ENCODE measurements around the gene OR51A2. TPM values are rescaled to one million over a fixed set of nuclear protein-coding genes. Genes with fewer than 3 reads are reported as not detected.

The OR51A2 gene
- total and polyA plus RNA-seq, 2 experiments from 2014 or later, result not detected

GRCh38 chr11:4983841-4984240 is 28.3 kb upstream of the OR51A2 start:
- no peaks in the 10 kb centered on the region for H3K9me3 Mint-ChIP-seq
- no peaks in the 10 kb centered on the region for H3K36me3 Mint-ChIP-seq (ENCODE audit: low read depth)
- Histone ChIP-seq H3K79me2 (replicated peaks; ENCODE audit: insufficient read depth) (no peaks in the 10 kb centered on the region), H3K36me3 (ENCODE audit: insufficient read depth) (no peaks in the 10 kb centered on the region), H3K4me1 (ENCODE audit: insufficient read depth) (no peaks in the 10 kb centered on the region), H3K9me2 (ENCODE audit: insufficient read depth) (no peaks in the 10 kb centered on the region), H3K4me3 (no peak overlapping the region), H3K27ac (ENCODE audit: low read depth) (no peak overlapping the region), H3F3A (replicated peaks; ENCODE audit: low read depth) (no peaks in the 10 kb centered on the region), H4K20me1 (replicated peaks; ENCODE audit: insufficient read depth) (no peaks in the 10 kb centered on the region), H3K27me3 (ENCODE audit: insufficient read depth) (no peaks in the 10 kb centered on the region), H2AFZ (no peak overlapping the region), H3K4me2 (no peak overlapping the region)
- H3K27me3 Mint-ChIP-seq (ENCODE audit: insufficient read depth, low read depth, poor library complexity), result peaks cover 4% of the 10 kb centered on the region
- no peaks in the 10 kb centered on the region for H3K4me1 Mint-ChIP-seq
- no peak for DNase-seq (ENCODE audit: low spot score)
- no peak overlapping the region for H3K27ac Mint-ChIP-seq
- no peak; the same call in 2 of the 3 replicates for ATAC-seq
- no peak for TF ChIP-seq POLR2AphosphoS5 (IDR thresholded peaks at IDR 0.05; ENCODE audit: low read depth)
- TF ChIP-seq EZH2 (IDR thresholded peaks at IDR 0.05; ENCODE audit: low read depth, unreplicated experiment), result no peak
- TF ChIP-seq, protein P1, sequence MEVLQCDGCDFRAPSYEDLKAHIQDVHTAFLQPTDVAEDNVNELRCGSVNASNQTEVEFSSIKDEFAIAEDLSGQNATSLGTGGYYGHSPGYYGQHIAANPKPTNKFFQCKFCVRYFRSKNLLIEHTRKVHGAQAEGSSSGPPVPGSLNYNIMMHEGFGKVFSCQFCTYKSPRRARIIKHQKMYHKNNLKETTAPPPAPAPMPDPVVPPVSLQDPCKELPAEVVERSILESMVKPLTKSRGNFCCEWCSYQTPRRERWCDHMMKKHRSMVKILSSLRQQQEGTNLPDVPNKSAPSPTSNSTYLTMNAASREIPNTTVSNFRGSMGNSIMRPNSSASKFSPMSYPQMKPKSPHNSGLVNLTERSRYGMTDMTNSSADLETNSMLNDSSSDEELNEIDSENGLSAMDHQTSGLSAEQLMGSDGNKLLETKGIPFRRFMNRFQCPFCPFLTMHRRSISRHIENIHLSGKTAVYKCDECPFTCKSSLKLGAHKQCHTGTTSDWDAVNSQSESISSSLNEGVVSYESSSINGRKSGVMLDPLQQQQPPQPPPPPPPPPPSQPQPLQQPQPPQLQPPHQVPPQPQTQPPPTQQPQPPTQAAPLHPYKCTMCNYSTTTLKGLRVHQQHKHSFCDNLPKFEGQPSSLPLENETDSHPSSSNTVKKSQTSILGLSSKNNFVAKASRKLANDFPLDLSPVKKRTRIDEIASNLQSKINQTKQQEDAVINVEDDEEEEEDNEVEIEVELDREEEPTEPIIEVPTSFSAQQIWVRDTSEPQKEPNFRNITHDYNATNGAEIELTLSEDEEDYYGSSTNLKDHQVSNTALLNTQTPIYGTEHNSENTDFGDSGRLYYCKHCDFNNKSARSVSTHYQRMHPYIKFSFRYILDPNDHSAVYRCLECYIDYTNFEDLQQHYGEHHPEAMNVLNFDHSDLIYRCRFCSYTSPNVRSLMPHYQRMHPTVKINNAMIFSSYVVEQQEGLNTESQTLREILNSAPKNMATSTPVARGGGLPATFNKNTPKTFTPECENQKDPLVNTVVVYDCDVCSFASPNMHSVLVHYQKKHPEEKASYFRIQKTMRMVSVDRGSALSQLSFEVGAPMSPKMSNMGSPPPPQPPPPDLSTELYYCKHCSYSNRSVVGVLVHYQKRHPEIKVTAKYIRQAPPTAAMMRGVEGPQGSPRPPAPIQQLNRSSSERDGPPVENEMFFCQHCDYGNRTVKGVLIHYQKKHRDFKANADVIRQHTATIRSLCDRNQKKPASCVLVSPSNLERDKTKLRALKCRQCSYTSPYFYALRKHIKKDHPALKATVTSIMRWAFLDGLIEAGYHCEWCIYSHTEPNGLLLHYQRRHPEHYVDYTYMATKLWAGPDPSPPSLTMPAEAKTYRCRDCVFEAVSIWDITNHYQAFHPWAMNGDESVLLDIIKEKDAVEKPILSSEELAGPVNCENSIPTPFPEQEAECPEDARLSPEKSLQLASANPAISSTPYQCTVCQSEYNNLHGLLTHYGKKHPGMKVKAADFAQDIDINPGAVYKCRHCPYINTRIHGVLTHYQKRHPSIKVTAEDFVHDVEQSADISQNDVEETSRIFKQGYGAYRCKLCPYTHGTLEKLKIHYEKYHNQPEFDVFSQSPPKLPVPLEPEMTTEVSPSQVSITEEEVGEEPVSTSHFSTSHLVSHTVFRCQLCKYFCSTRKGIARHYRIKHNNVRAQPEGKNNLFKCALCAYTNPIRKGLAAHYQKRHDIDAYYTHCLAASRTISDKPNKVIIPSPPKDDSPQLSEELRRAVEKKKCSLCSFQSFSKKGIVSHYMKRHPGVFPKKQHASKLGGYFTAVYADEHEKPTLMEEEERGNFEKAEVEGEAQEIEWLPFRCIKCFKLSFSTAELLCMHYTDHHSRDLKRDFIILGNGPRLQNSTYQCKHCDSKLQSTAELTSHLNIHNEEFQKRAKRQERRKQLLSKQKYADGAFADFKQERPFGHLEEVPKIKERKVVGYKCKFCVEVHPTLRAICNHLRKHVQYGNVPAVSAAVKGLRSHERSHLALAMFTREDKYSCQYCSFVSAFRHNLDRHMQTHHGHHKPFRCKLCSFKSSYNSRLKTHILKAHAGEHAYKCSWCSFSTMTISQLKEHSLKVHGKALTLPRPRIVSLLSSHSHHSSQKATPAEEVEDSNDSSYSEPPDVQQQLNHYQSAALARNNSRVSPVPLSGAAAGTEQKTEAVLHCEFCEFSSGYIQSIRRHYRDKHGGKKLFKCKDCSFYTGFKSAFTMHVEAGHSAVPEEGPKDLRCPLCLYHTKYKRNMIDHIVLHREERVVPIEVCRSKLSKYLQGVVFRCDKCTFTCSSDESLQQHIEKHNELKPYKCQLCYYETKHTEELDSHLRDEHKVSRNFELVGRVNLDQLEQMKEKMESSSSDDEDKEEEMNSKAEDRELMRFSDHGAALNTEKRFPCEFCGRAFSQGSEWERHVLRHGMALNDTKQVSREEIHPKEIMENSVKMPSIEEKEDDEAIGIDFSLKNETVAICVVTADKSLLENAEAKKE (CRISPR knock-in tag; IDR thresholded peaks at IDR 0.05), result no peak
- no peak for TF ChIP-seq ZNF331 (CRISPR knock-in tag; IDR thresholded peaks at IDR 0.05; ENCODE audit: low read depth)
- TF ChIP-seq CTCF (conservative IDR thresholded peaks at IDR 0.05; ENCODE audit: low read depth in 2 of 2), result no peak
- no peak for TF ChIP-seq REST (IDR thresholded peaks at IDR 0.05; ENCODE audit: unreplicated experiment)
- TF ChIP-seq NANOG (IDR thresholded peaks at IDR 0.05; ENCODE audit: borderline replicate concordance), result no peak
- TF ChIP-seq, protein P2, sequence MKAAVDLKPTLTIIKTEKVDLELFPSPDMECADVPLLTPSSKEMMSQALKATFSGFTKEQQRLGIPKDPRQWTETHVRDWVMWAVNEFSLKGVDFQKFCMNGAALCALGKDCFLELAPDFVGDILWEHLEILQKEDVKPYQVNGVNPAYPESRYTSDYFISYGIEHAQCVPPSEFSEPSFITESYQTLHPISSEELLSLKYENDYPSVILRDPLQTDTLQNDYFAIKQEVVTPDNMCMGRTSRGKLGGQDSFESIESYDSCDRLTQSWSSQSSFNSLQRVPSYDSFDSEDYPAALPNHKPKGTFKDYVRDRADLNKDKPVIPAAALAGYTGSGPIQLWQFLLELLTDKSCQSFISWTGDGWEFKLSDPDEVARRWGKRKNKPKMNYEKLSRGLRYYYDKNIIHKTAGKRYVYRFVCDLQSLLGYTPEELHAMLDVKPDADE (IDR thresholded peaks at IDR 0.05), result no peak
- TF ChIP-seq STAT1 (IDR thresholded peaks at IDR 0.05; ENCODE audit: unreplicated experiment), result no peak
- TF ChIP-seq CREB1 (CRISPR knock-in tag; IDR thresholded peaks at IDR 0.05; ENCODE audit: low read depth), result no peak
- TF ChIP-seq ZNF114 (CRISPR knock-in tag; IDR thresholded peaks at IDR 0.05), result no peak
- no peak for TF ChIP-seq JUNB (IDR thresholded peaks at IDR 0.05; ENCODE audit: unreplicated experiment)
- no peak for TF ChIP-seq EZH2phosphoT487 (IDR thresholded peaks at IDR 0.05; ENCODE audit: unreplicated experiment)
- no peak overlapping the region for H3K4me3 Mint-ChIP-seq
